Colonic mucosa (tissue), 4 donors: Measurements from ENCODE around the gene CMIP. TPM values are rescaled to one million over a fixed set of nuclear protein-coding genes. Genes with fewer than 3 reads are reported as not detected.

Source experiments
- DNase-seq: peaks from one replicate; pipeline ENCODE4 v3.0.0-alpha.2; 2020
- H3K27ac ChIP-seq: fragments of 200-600 bp; one replicate; pipeline ENCODE4 v1.8.0; 2021
- H3K27me3 ChIP-seq: fragments of 200-600 bp; one replicate; pipeline ENCODE4 v1.8.0; 2021
- H3K36me3 ChIP-seq: fragments of 200-600 bp; one replicate; pipeline ENCODE4 v1.8.0; 2021
- H3K4me1 ChIP-seq: fragments of 200-600 bp; one replicate; pipeline ENCODE4 v1.8.0; 2021; ENCODE audit warnings: mild to moderate bottlenecking
- H3K4me3 ChIP-seq: fragments of 200-600 bp; one replicate; pipeline ENCODE4 v1.8.0; 2021
- H3K9ac ChIP-seq, 2 donors: one replicate each; pipeline ENCODE4 v1.7.0; 2013; ENCODE audit warnings: control low read depth in 2 of 2, low read depth in 2 of 2, low read length in 2 of 2
- H3K9me3 ChIP-seq: fragments of 200-600 bp; one replicate; pipeline ENCODE4 v1.8.0; 2021
- CTCF ChIP-seq: fragments of 200-600 bp; IDR thresholded peaks from one replicate; pipeline ENCODE4 v1.8.0; 2022; ENCODE audit warnings: antibody characterized with exemption, mild to moderate bottlenecking
- intact Hi-C: fragments of 100-400 bp; cut with DNase I; formaldehyde crosslinking; loops from one replicate; pipeline ENCODE4 v1.14.1; 2022
- microRNA-seq: library from miRNA; unstranded; fragments of <30 nt; microRNA quantifications from one replicate; pipeline ENCODE4, GENCODE V29; 2019
- total RNA-seq, 2 donors: library from RNA; stranded (reverse); fragmentation: NEBNext Ultra II Directional in 1 of 2; extraction: Animal tissue kit (Norgen Biotek cat#: 25700) in 1 of 2; gene quantifications; one replicate each; pipeline ENCODE4 v1.2.1, GENCODE V29; 2021
- donor health status: healthy.
- donor health status: DM: no; HTN: no; CAD: no.
- donor health status: DM: no; HTN: no; CAD: no.

CMIP gene
- total RNA-seq, 2 donors from 2014 or later = 83.4 to 107 TPM

- no peaks in the 10 kb centered on the region for H3K9me3 ChIP-seq
- H3K36me3 ChIP-seq = no peaks in the 10 kb centered on the region
- no peak overlapping the region for H3K27ac ChIP-seq
- TF ChIP-seq CTCF = no peak
- no peak overlapping the region for H3K4me3 ChIP-seq
- no peak overlapping the region for H3K9ac ChIP-seq
- peaks cover 4% of the 10 kb centered on the region for H3K27me3 ChIP-seq
- no peaks in the 10 kb centered on the region for H3K4me1 ChIP-seq
- no peak for DNase-seq
- intact Hi-C loops = no loop called here
Observed at GRCh38 chr16:81758376-81758775, 313.8 kb downstream of the CMIP start.

Small RNA genes within 50 kb of the gene (microRNA-seq; reads per million reads assigned to microRNA genes)
- gene MIR6504 (not detected), gene MIR7854 (5.5 reads per million, percentile 1 among the genes with 10 or more reads in this experiment)

Other genes starting within 250 kb of the CMIP start
- 1 to 10 TPM; 2.1 to 6.1 TPM for gene BCO1, start 206.1 kb upstream of the CMIP start, total RNA-seq
- gene GAN, start 129.8 kb upstream of the CMIP start, total RNA-seq = 10 to 100 TPM; 13.6 to 21.5 TPM